Measurements from ENCODE around the gene GDPGP1.

GRCh38 chr15:90232196-90232595 is 1.8 kb upstream of the GDPGP1 start:
- TF ChIP-seq CTCF (IDR thresholded peaks at IDR 0.05; ENCODE audit: poor library complexity, severe bottlenecking), result no peak
- no peak for TF ChIP-seq POLR2AphosphoS5 (IDR thresholded peaks at IDR 0.05)
- no peak for TF ChIP-seq REST (IDR thresholded peaks at IDR 0.05; ENCODE audit: borderline replicate concordance)
- no peak for TF ChIP-seq EZH2 (IDR thresholded peaks at IDR 0.05; ENCODE audit: borderline replicate concordance, insufficient read depth, low read length, poor library complexity, severe bottlenecking)
- TF ChIP-seq RAD21 (conservative IDR thresholded peaks at IDR 0.05), result no peak
- no peak for TF ChIP-seq EP300 (conservative IDR thresholded peaks at IDR 0.05; ENCODE audit: poor library complexity, severe bottlenecking)
- TF ChIP-seq TAF1 (IDR thresholded peaks at IDR 0.05; ENCODE audit: low read depth), result no peak

Measured in neural cell (in vitro differentiated cells).